ENCODE results near the gene TDRD15. TPM values are rescaled to one million over a fixed set of nuclear protein-coding genes. Genes with fewer than 3 reads are reported as not detected.

Gene TDRD15
- total RNA-seq, 2 donors from 2014 or later = 0.33 TPM; not detected in 1

DNA sequence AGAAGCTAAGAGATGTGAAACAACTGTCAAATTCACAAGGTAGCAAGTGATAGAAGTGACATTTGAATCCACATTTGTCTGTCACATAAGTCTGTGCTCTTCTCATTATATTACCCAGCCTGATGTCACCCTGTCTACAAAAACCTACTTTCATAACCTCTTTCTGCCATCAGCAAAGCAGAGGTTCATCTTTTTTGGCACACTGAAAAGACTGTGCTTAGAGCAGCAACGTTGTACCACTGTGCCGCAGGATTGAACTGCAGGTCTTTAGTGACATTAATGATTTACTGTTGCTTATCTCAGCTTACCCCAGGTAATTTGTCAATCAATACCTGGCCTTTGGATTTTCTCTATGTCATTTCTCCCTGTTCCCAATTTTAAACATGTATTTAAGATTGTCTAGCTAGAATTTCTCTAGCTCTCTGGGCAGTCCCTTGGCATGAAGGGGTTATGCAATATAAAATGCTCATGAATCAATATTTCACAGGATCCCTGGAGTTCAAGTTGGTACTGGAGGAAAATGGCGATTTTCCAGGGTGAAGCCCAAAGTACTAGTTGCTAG lies 31.4 kb upstream of the TDRD15 start:
- no peak overlapping the region for H3K4me3 ChIP-seq
- H3K9me3 ChIP-seq = no peaks in the 10 kb centered on the region
- H3K27ac ChIP-seq = no peak overlapping the region
- intact Hi-C loops (cut with DNase I) = no loop called here
- no peaks in the 10 kb centered on the region for H3K4me1 ChIP-seq
- ATAC-seq (no peak), DNase-seq (no peak)
- 14 to 23% methylated on average over 3 of the region's 3 CpGs for WGBS, 2 donors
- TF ChIP-seq POLR2A (IDR thresholded peaks at IDR 0.05) = no peak
- TF ChIP-seq, protein P1, sequence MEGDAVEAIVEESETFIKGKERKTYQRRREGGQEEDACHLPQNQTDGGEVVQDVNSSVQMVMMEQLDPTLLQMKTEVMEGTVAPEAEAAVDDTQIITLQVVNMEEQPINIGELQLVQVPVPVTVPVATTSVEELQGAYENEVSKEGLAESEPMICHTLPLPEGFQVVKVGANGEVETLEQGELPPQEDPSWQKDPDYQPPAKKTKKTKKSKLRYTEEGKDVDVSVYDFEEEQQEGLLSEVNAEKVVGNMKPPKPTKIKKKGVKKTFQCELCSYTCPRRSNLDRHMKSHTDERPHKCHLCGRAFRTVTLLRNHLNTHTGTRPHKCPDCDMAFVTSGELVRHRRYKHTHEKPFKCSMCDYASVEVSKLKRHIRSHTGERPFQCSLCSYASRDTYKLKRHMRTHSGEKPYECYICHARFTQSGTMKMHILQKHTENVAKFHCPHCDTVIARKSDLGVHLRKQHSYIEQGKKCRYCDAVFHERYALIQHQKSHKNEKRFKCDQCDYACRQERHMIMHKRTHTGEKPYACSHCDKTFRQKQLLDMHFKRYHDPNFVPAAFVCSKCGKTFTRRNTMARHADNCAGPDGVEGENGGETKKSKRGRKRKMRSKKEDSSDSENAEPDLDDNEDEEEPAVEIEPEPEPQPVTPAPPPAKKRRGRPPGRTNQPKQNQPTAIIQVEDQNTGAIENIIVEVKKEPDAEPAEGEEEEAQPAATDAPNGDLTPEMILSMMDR (IDR thresholded peaks at IDR 0.05) = no peak
- H3K27me3 ChIP-seq = no peaks in the 10 kb centered on the region
- no peaks in the 10 kb centered on the region for H3K36me3 ChIP-seq (replicated peaks in 1 of 2; ENCODE audit: insufficient read depth in 1 of 2, low read depth in 2 of 2)

DNA sequence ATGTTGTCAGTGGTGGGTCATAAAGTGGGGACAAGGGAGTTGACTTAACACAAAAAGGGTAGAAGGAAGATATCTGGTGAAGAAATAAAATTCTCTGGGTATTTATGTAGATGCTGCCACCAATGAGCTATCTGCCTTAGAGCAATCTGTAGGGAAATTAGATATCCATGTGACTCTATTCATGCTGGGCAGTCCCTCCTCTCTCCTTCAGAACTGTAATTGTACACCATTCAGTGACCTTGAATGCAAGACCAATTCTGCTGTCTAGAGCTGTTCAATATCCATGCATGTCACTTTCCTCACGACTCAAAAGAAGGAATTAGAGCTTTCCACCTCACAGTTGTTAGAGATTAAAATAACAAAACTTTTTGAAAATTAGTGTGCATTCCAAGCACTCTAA lies 28.6 kb upstream of the TDRD15 start:
- intact Hi-C loops (cut with DNase I) = no loop called here
- WGBS, 2 donors = 13 to 27% methylated on average over 1 of the region's 1 CpG
- no peaks in the 10 kb centered on the region for H3K27me3 ChIP-seq
- no peak overlapping the region for H3K27ac ChIP-seq
- H3K4me1 ChIP-seq = no peaks in the 10 kb centered on the region
- DNase-seq (no peak), ATAC-seq (no peak)
- H3K36me3 ChIP-seq (replicated peaks in 1 of 2; ENCODE audit: insufficient read depth in 1 of 2, low read depth in 2 of 2) = no peaks in the 10 kb centered on the region
- H3K4me3 ChIP-seq = no peak overlapping the region
- TF ChIP-seq, protein P1 (IDR thresholded peaks at IDR 0.05) = no peak
- TF ChIP-seq POLR2A (IDR thresholded peaks at IDR 0.05) = no peak
- no peaks in the 10 kb centered on the region for H3K9me3 ChIP-seq

DNA sequence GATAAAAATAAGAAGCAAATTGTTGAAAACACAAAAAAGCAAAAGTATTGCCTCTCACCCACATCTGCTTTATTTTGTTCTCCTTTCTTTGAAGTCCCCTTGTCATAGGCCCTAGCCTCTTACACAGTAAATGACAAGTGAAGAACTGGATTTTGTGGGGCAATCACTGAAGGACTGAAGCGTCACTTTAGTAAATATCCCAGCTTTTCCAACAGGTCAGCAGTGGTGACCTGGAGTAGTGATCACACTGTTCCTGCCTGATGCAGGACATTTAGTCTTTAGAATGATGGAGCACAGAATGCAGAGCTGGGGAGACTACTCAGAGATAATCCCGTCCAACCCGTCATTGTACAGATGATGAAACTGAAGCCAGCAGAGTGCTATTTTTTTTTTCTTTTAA lies 28.1 kb upstream of the TDRD15 start:
- TF ChIP-seq, protein P1 (IDR thresholded peaks at IDR 0.05) = no peak
- no peak for TF ChIP-seq POLR2A (IDR thresholded peaks at IDR 0.05)
- H3K4me1 ChIP-seq = no peaks in the 10 kb centered on the region
- no peak overlapping the region for H3K4me3 ChIP-seq
- ATAC-seq = no peak
- DNase-seq = no peak
- no peaks in the 10 kb centered on the region for H3K9me3 ChIP-seq
- H3K27ac ChIP-seq = no peak overlapping the region
- intact Hi-C loops (cut with DNase I) = no loop called here
- no peaks in the 10 kb centered on the region for H3K27me3 ChIP-seq
- 66 to 67% methylated on average over 3 of the region's 3 CpGs for WGBS, 2 donors
- no peaks in the 10 kb centered on the region for H3K36me3 ChIP-seq (replicated peaks in 1 of 2; ENCODE audit: insufficient read depth in 1 of 2, low read depth in 2 of 2)

DNA sequence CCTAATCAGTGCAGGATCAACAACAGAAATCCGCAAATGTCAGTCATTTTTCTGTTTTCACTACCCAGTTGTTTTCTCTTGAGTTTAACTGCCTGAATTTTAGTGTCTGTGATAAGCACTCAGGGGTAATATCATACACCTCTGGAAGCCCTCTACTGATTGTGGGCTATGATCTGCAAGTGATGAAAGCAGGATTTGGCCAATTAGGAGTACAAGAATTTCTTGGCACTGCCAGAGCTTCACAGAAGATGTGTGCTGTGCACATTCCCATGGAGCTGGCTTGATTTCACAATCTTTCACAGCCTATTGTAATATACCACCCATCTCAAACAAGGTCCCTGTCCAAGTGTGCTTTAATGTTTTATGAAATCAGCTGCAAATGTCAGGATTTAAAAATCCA lies 27.3 kb upstream of the TDRD15 start:
- no peak overlapping the region for H3K4me3 ChIP-seq
- no peaks in the 10 kb centered on the region for H3K36me3 ChIP-seq (replicated peaks in 1 of 2; ENCODE audit: insufficient read depth in 1 of 2, low read depth in 2 of 2)
- ATAC-seq (no peak), DNase-seq (no peak)
- no peak overlapping the region for H3K27ac ChIP-seq
- no peaks in the 10 kb centered on the region for H3K27me3 ChIP-seq
- TF ChIP-seq, protein P1 (IDR thresholded peaks at IDR 0.05) = no peak
- no peak for TF ChIP-seq POLR2A (IDR thresholded peaks at IDR 0.05)
- no peaks in the 10 kb centered on the region for H3K9me3 ChIP-seq
- WGBS, 2 donors = 64 to 65% methylated on average over 1 of the region's 1 CpG
- intact Hi-C loops (cut with DNase I) = no loop called here
- no peaks in the 10 kb centered on the region for H3K4me1 ChIP-seq

DNA sequence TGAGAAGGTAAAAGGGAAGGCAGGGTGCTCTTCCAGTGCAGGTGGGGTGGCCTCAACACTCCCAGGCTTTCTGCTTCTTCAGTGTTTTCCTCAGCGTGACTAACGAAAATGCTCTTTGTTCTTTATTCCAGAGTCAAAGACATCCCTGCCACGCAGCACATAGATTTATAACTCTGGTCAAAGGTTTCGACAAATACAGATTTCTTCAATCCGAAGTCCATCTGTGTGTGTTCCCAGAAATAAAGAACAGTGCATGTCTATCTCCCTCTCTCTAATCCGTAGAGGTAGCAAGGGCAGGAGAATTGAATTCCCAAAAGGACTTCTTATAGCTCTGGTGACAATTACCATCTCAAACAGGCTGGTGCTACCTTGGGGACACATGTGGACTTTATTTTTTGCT lies 26.4 kb upstream of the TDRD15 start:
- H3K36me3 ChIP-seq (replicated peaks in 1 of 2; ENCODE audit: insufficient read depth in 1 of 2, low read depth in 2 of 2) = no peaks in the 10 kb centered on the region
- H3K27ac ChIP-seq = no peak overlapping the region
- H3K4me1 ChIP-seq = no peaks in the 10 kb centered on the region
- H3K9me3 ChIP-seq = no peaks in the 10 kb centered on the region
- intact Hi-C loops (cut with DNase I) = no loop called here
- DNase-seq = no peak
- no peak overlapping the region for H3K4me3 ChIP-seq
- TF ChIP-seq, protein P1 (IDR thresholded peaks at IDR 0.05) = no peak
- no peak for TF ChIP-seq POLR2A (IDR thresholded peaks at IDR 0.05)
- ATAC-seq = no peak
- WGBS, 2 donors = 37% methylated on average over 6 of the region's 6 CpGs
- no peaks in the 10 kb centered on the region for H3K27me3 ChIP-seq

Measured in body of pancreas (tissue), 4 donors.